Panc1 (cell line): ENCODE measurements around the gene CPLX1. TPM values are rescaled to one million over a fixed set of nuclear protein-coding genes. Genes with fewer than 3 reads are reported as not detected.

Experiments used
- ATAC-seq: fragments of 200-7000 bp; cut with Tn5 transposase; 2 replicates; pipeline ENCODE4 v1.9.1; 2020; ENCODE audit warnings: mild to moderate bottlenecking, moderate library complexity
- BruUV-seq: library from RNA; stranded (reverse); fragments of 400-500 nt; replicated peaks from 2 replicates; lab custom pipeline; 2021; lab: Mats Ljungman, UMichigan
- CTCF ChIA-PET: fragments of 300-600 bp; sonication (Branson Sonifier 250); formaldehyde crosslinking; loops from one replicate; lab custom pipeline; 2022; ENCODE audit warnings: antibody characterized with exemption; lab: Charles Lee
- POLR2A ChIA-PET: fragments of 300-600 bp; sonication (Branson Sonifier 250); formaldehyde crosslinking; loops from one replicate; lab custom pipeline; 2022; ENCODE audit warnings: antibody characterized with exemption; lab: Charles Lee
- DNase-seq: peaks from one replicate; pipeline ENCODE4 v3.0.0-alpha.2; 2010; ENCODE audit warnings: low read depth, low spot score
- H3K27ac ChIP-seq: 2 replicates; pipeline ENCODE4 v1.5.1; 2011; ENCODE audit warnings: mild to moderate bottlenecking, low read length, inconsistent platforms
- H3K27me3 ChIP-seq: fragments of 200-500 bp; sonication (Bioruptor generic); 2 replicates; pipeline ENCODE4 v1.6.0; 2014; ENCODE audit warnings: low read length, inconsistent platforms; ENCODE audit not compliant: control insufficient read depth, insufficient read depth
- H3K36me3 ChIP-seq: fragments of 200-500 bp; sonication (Bioruptor generic); 2 replicates; pipeline ENCODE4 v1.5.1; 2014; ENCODE audit warnings: inconsistent platforms, mild to moderate bottlenecking, low read length, moderate library complexity; ENCODE audit not compliant: control insufficient read depth, insufficient read depth
- H3K4me1 ChIP-seq: 2 replicates; pipeline ENCODE4 v1.5.1; 2011; ENCODE audit warnings: inconsistent platforms, mild to moderate bottlenecking, low read length, moderate library complexity; ENCODE audit not compliant: control insufficient read depth, insufficient read depth
- H3K4me3 ChIP-seq, 2 experiments: 2 replicates each; pipeline ENCODE4 v1.5.1; 2011 to 2012; ENCODE audit warnings: low read depth in 2 of 2, low read length in 2 of 2, mild to moderate bottlenecking in 2 of 2, inconsistent platforms in 1 of 2, moderate library complexity in 1 of 2
- H3K9me3 ChIP-seq: fragments of 200-500 bp; sonication (Bioruptor generic); 2 replicates; pipeline ENCODE4 v1.5.1; 2014; ENCODE audit warnings: low read depth, mild to moderate bottlenecking, inconsistent platforms, low read length, moderate library complexity; ENCODE audit not compliant: control insufficient read depth, insufficient read depth
- CTCF ChIP-seq: fragments of 450-650 bp; IDR thresholded peaks from 2 replicates; pipeline ENCODE4 v1.5.1; 2017; ENCODE audit warnings: mild to moderate bottlenecking
- POLR2AphosphoS5 ChIP-seq: IDR thresholded peaks from 2 replicates; pipeline ENCODE4 v1.6.1; 2012; ENCODE audit warnings: mild to moderate bottlenecking, low read depth, low read length, moderate library complexity
- REST ChIP-seq, 2 experiments: IDR thresholded peaks; 2 replicates each; pipeline ENCODE4 v1.6.1; 2011 to 2012; ENCODE audit warnings: low read depth in 2 of 2, control low read depth in 1 of 2, low read length in 1 of 2, mild to moderate bottlenecking in 1 of 2, moderate library complexity in 1 of 2; ENCODE audit not compliant: insufficient read depth in 1 of 2
- SIN3A ChIP-seq: IDR thresholded peaks from 2 replicates; pipeline ENCODE4 v1.6.1; 2012; ENCODE audit warnings: low read depth, mild to moderate bottlenecking, low read length, moderate library complexity, borderline replicate concordance; ENCODE audit not compliant: insufficient read depth
- TCF7L2 ChIP-seq: IDR thresholded peaks from 2 replicates; pipeline ENCODE4 v1.6.1; 2011; ENCODE audit warnings: mild to moderate bottlenecking, low read depth, low read length, inconsistent platforms
- in situ Hi-C: cut with HindIII; loops from 2 replicates; pipeline ENCODE4 v1.10.0; 2016; ENCODE audit warnings: low sequenced_read_pairs, low pct_unique_long_range_greater_than_20kb
- intact Hi-C: fragments of 100-400 bp; cut with micrococcal nuclease; formaldehyde crosslinking; loops from one replicate; pipeline ENCODE4 v1.10.0; 2022; ENCODE audit not compliant: unreplicated experiment
- total RNA-seq: library from RNA; stranded (reverse); gene quantifications from one replicate; pipeline ENCODE4 v1.2.1, GENCODE V29; 2021; ENCODE audit not compliant: unreplicated experiment

The CPLX1 gene
- total RNA-seq, 1 experiment from 2014 or later = 6.7 TPM

GRCh38 chr4:869776-870175, 43.8 kb upstream of the CPLX1 start:
- ChIA-PET CTCF (no interaction called here), POLR2A (no interaction called here)
- TF ChIP-seq TCF7L2 = no peak
- no peak for TF ChIP-seq REST (IDR thresholded peaks at IDR 0.05; ENCODE audit: insufficient read depth in 1 of 2, low read depth in 2 of 2, low read length in 1 of 2)
- no peak for TF ChIP-seq POLR2AphosphoS5
- no peak for TF ChIP-seq SIN3A
- TF ChIP-seq CTCF = no peak
- Histone ChIP-seq H3K36me3 (no peaks in the 10 kb centered on the region), H3K4me1 (no peaks in the 10 kb centered on the region), H3K27ac (no peak overlapping the region), H3K27me3 (no peaks in the 10 kb centered on the region), H3K4me3 (no peak overlapping the region), H3K9me3 (no peaks in the 10 kb centered on the region)
- in situ Hi-C loops (no loop called here), intact Hi-C loops (no loop called here)
- no TSS peak for BruUV-seq
- ATAC-seq (no peak), DNase-seq (no peak)

GRCh38 chr4:868421-868820, 42.5 kb upstream of the CPLX1 start:
- no peaks in the 10 kb centered on the region for H3K4me1 ChIP-seq
- H3K4me3 ChIP-seq = no peak overlapping the region
- H3K27ac ChIP-seq = no peak overlapping the region
- no peaks in the 10 kb centered on the region for H3K27me3 ChIP-seq
- H3K9me3 ChIP-seq = no peaks in the 10 kb centered on the region
- CTCF ChIA-PET = no interaction called here
- intact Hi-C loops = no loop called here
- ATAC-seq (no peak), DNase-seq (no peak)
- no peak for TF ChIP-seq TCF7L2
- TF ChIP-seq REST (IDR thresholded peaks at IDR 0.05; ENCODE audit: insufficient read depth in 1 of 2, low read depth in 2 of 2, low read length in 1 of 2) = no peak
- TF ChIP-seq POLR2AphosphoS5 = no peak
- TF ChIP-seq SIN3A = no peak
- no peak for TF ChIP-seq CTCF
- POLR2A ChIA-PET = no interaction called here
- no peaks in the 10 kb centered on the region for H3K36me3 ChIP-seq
- in situ Hi-C loops = no loop called here
- BruUV-seq = no TSS peak
